CD4-positive, alpha-beta T cell treated with Interleukin-21 for 1 hour (primary cell): ENCODE measurements around the gene CHRNE.
"Not testable (repeated sequence)": the region's sequence is repeated elsewhere in the genome, so short reads cannot be mapped to it uniquely, and the experiment has no call there.

Experiments used
- DNase-seq: peaks from one replicate; pipeline ENCODE4 v3.0.0-alpha.2; 2020

The CHRNE gene

DNA sequence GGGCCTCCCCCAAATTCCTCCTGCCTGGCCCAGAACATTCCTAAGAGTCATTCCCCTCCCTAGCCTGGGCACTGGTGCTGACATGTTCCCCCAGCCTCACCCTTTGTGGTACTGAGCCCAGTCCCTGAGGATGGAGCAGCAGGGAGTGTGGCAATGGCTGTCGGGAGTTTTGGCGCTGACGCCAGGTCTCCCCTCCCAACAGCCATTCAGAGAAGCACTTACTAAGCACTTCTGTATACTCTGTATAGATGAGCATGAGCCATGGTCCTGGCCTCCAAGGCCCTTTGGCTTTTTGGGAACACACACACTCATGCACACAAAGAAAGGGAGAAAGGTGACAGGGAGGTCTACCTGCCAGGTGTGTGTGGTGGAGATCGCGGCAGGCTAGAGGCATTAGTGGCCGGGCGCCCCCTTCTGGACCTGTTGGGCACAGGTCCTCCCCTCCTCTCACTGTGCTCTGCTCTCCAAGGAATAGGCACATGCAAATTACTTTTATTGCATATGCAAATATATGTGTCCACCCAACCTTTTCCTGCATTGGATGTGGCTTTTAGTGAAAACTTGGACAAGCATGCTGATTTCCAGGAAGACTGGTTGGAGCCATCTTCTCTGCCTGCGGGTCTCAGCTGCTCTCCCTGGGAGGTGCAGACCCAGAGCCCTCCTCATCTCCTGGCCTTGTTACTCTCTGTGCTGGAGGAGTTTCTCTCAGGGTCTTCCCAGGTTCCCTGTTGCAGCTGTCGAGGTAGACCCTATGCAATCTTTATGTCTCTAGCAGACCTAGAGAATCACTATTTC, 20.9 kb downstream of the CHRNE start:
- peak; percentile 68 for DNase-seq

DNA sequence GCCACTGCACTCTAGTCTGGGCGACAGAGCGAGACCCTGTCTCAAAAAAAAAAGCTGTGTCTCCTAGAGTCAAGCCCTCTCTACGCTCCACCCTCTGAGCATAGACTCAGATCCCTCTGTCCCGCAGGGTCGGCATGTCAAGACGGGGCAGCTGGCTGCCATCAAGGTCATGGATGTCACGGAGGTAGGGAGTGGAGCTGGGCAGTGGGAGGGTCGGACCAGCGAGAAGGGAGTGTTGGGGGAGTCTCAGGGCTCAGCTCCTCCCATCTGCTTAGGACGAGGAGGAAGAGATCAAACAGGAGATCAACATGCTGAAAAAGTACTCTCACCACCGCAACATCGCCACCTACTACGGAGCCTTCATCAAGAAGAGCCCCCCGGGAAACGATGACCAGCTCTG, 22.0 kb downstream of the CHRNE start:
- DNase-seq: no peak

DNA sequence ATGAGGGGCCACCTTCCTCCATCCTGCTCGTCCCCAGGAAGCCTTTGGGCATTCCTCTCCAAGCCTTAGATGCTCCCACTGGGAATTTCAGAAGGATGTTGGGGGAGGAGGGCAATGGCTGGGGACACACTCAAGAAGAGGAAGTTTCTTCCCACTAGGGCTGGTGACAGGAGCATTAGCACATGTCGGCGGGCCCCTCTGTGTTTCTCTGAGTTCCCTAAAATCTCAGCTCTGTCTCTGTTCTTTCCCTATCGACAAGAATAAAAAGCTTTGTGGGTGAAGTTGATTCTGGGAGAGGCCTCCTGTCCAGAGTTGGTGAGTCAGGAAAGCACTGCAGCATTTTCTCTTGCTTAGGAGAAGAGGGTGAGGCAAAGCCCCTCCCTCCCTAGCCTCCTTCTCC, 23.3 kb downstream of the CHRNE start:
- no peak for DNase-seq

DNA sequence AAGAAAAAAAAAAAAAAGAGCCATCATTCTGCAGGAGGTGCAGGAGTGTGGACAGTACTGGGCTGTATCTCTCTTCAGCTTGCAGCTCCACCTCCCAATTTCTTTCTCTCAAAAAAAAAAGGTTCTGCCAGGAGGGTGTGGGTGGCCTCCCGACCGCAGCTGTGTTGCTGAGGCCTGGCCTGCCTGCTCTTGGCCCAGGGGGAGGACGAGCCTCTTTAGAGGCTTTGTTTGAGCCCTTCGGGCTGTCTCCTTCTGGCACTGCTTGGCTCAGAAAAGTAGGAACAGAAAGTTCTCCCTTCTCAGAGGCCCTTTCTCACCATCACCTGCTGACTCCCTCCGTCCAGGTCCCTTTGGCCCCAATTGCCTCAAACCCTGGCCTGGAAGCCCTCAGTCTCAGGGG, 25.8 kb downstream of the CHRNE start:
- DNase-seq: no peak

DNA sequence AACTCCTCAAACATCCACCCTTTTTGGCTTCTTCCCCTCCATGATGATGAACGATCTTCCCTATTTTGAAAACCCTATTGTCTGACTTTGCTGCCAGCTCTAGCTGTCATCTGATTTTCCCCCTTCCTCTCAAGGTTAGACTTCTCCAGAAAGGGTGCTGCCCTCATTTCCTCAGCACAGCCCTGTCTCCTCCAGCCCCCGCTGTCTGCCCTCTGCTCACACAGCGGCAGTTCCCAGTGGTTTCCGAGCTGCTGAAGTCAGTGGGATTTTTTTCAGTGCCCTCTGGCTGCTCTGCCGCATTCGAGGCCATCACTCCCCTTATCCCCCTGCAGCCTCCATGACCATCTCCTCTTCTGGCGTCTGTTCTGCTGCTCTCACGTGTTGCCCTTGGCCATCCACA, 30.1 kb downstream of the CHRNE start:
- no peak for DNase-seq

DNA sequence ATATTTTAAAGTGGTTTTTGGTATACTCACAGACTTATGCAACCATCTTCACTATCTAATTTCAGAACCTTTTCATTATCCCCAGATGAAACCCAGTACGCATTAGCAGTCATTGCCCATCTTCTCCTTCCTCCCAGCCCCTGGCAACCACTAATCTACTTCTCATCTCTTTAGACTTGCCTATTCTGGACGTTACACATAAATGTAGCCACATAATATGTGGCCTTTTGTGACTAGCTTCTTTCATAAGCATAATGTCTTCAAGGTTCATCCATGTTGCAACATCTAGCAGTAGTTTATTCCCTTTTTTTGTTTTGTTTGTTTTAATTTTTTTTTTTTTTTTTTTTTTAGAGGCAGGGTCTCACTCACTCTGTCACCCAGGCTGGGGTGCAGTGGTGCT, 32.0 kb downstream of the CHRNE start:
- no peak for DNase-seq

DNA sequence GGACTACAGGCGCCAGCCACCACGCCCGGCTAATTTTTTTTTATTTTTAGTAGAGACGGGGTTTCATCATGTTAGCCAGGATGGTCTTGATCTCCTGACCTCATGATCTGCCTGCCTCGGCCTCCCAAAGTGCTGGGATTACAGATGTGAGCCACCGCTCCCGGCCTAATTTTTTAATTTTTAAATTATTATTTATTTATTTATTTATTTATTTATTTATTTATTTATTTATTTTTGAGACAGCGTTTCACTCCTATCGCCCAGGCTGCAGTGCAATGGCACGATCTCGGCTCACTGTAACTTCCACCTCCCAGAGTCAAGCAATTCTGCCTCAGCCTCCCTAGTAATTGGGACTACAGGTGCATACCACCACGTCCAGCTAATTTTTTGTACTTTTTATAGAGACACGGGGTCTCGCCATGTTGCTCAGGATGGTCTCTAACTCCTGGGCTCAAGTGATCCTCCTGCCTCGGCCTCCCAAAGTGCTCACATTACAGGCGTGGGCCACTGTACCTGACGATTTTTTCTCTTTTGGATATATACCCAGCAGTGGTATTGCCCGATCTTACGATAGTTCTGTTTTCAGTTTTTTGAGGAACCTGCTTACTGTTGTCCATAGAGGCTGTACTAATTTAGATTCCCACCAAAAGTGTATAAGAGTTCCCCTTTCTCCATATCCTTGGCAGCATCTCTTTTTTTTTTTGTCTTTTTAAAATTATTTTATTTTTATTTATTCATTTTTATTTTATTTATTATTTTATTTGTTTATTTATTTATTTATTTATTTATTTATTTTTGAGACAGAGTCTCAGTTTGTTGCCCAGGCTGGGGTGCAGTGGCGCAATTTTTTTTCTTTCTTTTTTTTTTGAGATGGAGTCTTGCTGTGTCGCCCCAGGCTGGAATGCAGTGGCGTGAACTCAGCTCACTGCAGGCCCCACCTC, 33.6 kb downstream of the CHRNE start:
- DNase-seq: not testable (repeated sequence)

DNA sequence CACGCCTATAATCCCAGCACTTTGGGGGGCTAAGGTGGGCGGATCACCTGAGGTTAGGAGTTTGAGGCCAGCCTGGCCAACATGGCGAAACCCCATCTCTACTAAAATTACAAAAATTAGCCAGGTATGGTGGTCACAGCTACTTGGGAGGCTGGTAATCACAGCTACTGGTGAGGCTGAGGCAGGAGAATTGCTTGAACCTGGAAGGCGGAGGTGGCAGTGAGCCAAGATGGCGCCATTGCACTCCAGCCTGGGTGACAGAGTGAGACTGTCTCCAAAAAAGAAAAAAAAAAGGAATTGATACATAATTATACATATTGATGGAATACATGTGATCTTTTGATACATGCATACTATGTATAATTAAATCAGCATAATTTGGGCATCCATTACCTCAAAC, 35.4 kb downstream of the CHRNE start:
- DNase-seq: not testable (repeated sequence)

DNA sequence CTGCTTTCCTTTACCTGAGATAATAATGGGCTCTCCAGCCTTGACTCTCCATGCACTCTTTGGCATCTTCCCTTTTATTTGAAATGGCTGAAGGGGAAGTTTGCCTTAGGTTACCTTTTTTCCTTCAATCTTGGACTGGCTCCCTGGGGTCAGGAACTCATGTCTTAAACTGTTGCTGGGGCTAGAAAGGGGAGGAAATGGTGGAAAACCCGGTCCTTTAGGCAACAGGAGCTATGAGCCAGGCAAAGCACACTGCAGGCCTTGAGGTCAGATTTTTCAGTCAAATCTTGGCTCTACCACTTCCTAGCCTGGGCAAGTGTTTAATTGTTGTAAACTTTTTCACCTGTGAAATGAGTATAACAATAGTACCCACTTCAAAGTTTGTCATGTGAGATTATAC, 39.6 kb downstream of the CHRNE start:
- DNase-seq: no peak

DNA sequence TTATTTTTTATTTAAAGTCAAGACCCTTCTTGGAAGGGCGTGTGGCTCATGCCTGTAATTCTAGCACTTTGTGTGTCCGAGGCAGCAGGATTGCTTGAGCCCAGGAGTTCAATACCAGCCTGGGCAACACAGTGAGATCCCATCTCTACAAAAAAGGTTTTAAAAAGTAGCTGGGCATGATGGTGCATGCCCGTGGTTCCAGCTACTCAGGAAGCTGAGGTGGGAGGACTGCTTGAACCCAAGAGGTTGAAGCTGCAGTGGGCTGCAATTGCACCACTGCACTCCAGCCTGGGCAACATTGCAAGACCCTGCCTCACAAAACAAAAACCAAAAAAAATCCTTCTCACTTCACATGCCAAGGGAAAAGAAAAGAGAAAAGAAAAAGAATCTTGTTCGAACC, 40.2 kb downstream of the CHRNE start:
- DNase-seq: no peak

DNA sequence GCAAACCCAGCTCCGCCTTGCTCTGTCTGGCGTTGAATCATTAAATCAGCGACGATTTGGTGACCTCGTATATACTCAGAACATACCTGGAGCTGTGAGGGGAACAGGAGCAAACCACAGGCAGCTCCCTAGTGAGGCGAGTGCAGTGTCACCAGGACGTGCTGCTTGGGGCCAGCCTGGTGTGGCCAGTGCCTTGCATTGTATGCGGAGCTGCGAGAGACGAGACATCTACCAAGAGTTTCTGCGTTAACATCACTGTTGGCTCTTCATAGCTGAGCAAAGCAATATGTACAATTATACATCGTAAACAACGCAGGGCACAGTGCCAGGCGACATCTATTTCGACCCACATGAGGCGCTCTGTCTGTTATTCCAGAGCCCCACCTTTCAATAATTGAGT, 41.8 kb downstream of the CHRNE start:
- no peak for DNase-seq

DNA sequence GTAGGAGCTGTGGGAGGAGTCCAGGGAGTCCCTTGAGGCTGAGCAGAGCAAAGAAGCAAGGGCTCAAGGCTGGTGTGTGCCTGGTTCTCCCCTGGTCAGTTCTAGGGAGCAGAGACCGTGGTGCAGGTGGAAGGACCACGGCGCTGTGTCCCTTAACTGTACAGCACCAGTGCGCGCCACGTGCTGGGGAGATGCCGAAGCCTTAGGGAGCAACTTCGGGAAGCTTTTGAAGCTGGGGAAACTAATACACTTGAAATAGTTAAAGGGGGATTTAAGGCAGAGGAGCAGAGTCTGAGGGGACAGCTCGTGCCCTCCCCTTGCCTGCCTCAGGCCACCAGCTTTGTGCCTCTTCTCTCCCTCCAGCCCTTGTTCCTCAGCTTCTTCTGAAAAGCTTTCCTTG, 42.2 kb downstream of the CHRNE start:
- no peak for DNase-seq

DNA sequence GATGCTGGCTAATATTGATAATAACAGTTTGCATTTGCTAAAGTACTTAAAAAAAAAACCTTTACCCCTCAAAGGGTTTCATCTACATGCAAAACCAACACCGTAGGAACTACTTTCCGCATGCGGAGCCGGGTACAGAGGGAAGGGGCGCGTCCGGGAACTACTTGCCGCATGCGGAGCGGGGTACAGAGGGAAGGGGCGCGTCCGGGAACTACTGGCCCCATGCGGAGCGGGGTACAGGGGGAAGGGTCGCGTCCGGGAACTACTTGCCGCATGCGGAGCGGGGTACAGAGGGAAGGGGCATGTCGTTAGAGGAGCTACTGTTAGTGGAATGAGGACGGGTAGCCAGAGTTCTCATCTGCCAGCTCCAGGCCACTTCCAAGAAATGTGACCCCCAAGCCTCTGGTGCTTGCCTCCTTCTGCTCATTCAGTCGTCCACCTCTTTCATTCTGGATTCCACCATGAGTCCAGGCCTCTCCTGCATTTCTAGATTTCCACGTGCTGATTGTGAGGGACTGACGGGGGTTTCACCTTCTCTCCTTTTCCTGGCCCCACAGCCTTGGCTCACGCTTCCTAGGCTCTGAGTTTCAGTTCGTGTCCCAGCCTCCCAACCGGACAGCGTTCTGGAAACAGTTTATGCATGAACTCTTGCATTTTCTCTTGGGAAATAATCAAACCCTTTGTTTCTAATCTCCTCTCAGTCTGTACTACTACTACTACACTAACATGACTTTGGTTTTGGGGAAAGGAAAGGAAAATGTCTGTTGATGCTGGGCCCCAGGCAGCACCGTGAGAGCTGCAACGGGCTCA, 42.9 kb downstream of the CHRNE start:
- no peak for DNase-seq

DNA sequence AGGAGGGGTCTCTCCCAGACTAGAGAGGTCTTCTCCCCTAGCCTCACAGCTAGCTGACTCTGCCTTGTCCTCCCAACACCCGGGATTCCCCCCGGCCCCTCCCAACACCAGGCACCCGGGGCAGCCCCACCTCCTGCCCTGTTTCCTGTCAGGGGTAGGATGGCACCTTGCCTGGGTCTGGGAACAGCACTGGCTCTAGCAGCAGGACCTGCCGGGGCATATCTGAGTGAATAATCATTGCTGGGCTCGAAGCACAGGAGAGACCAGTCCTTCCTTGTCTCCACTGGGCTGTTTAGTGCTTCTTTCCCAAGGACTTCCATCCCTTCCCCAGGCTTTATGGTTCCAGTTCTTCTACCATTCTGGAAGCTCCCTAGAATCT, 44.0 kb downstream of the CHRNE start:
- DNase-seq: no peak

DNA sequence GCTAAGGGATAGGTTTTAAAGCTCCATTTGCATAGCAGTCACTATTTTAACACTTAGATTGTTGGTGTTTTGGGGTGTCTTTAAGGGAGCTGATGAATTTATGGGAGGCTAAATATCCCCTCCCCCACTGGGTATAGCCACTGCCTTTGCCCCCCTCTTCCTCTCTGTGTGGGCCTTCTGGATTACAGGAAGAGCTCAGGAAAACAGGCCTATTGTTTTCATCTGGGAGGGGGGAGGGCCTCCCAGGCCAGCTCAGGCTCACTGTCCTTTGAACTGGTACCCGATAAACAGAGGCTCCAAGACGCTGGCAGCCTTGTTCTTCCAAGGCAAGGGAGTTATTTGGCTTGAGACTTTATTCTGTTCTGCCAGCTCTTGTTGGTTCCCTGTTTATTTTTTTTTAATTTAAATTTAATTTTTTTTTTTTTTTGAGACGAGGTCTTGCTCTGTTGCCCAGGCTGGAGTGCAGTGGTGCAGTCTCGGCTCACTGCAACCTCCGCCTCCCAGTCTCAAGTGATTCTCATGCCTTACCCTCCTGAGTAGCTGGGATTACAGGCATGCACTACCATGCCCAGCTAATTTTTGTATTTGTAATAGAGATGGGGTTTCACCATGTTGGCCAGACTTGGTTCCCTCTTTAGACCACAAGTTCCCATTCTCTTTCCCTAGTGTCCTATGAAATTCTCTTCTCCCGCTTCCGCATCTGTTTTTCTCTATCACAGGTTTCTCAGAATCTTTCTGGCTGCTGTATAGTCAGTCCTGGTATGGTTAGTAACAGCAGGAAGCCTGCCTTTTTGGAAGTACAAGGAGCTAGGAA, 44.6 kb downstream of the CHRNE start:
- DNase-seq: no peak

DNA sequence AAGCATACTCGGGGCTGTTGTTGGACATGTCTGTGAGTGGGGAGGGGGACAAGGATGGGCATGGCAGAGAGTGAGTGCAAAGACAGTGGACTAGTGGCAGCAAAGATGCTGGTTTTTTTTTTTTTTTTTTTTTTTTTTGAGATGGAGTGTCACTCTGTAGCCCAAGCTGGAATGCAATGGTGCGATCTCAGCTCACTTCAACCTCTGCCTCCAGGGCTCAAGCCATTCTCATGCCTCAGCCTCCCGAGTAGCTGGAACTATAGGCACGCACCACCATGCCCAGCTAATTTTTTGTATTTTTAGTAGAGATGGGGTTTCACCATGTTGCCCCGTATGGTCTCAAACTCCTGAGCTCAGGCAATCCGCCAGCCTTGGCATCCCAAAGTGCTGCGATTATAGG, 45.6 kb downstream of the CHRNE start:
- not testable (repeated sequence) for DNase-seq

DNA sequence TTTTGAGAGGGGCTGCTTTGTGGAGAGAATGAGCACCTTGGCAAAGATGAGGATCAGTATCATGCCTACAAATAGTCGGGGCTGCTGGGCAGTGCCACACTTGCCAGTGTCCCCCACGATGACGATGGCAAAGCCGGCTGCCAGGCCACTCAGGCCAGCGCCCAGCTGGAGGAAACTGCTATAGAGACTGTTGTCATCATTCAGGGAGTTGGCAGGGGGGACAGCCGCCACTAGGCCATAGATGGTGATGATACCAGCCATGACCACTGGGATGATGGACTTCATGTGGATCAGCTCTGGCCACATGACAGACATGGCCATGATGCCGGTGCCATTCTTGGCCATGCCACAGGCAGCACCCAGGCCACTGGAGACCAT, 46.0 kb downstream of the CHRNE start:
- DNase-seq: no peak

DNA sequence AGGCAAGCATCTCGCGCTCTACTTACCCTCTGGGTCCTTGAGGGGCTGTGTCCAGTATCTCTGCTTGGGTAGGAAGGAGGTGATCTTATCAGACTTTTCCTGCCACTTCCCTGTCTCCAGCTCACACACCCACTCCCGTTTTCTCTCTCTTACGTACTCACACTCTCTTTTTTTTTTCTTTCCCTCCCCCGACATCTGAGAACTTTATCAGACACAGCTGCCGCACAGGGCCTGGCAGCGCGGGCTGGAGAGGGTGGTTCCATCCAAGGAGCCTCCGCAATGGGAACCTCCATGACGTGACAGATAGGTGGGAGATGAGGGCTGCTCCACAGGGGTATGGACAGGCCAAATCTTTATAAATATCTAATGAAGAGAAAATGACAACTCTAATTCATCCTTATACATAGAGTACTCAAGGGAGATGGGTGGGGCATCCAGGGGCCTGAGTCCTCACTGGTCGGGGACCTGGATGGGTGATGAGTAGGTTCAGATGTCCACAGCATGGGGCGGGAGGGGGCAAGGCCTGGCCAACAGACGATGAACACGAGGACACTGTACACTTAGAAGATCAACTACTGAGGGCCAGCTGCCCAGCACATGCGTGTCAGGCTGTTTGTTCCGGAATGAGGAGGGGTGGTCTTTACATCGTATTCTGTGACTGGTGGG, 46.5 kb downstream of the CHRNE start:
- no peak for DNase-seq

DNA sequence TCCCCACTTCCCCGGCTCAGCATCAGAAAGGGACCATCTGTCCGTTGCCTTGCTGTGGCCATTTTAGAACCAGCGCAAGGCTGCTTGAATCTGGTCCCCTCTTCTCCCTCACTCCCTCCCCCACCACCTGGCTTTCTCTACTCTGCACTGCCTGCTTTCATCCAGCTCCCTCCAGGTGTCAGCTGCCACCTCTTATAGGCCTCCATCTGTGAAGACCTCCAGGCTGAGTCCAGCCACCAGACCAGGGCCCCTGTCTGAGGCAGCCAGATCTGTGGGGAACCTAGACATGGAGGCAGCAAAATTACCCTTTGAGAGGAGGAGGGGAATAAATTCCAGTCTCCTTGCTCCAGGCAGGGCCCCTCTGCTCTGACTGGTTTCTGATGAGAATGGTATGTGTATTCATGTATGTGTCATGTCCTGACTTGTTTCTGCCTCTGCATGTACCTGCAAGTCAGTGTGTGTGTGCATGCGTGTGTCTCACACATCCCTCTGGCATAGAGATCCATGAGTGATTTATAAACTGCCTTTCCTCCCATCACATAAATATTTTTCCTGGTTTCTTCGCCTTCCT, 48.7 kb downstream of the CHRNE start:
- no peak for DNase-seq

DNA sequence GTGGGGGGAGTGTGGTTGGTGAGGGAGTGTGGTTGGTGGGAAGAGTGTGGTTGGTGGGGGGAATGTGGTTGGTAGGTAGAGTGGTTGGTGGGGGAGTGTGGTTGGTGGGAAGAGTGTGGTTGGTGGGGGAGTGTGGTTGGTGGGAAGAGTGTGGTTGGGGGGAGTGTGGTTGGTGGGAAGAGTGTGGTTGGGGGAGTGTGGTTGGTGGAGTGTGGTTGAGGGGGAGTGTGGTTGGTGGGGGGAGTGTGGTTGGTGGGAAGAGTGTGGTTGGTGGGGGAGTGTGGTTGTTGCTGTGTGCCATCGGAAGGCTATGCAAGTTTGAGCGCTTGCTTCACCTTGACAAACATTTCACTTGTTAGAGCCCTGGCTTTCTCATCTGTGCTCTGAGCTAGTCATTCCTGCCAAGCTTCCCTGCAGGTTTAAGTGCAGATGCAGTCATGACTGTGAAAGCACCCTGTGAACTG, 49.7 kb downstream of the CHRNE start:
- peak; percentile 53 for DNase-seq

DNA sequence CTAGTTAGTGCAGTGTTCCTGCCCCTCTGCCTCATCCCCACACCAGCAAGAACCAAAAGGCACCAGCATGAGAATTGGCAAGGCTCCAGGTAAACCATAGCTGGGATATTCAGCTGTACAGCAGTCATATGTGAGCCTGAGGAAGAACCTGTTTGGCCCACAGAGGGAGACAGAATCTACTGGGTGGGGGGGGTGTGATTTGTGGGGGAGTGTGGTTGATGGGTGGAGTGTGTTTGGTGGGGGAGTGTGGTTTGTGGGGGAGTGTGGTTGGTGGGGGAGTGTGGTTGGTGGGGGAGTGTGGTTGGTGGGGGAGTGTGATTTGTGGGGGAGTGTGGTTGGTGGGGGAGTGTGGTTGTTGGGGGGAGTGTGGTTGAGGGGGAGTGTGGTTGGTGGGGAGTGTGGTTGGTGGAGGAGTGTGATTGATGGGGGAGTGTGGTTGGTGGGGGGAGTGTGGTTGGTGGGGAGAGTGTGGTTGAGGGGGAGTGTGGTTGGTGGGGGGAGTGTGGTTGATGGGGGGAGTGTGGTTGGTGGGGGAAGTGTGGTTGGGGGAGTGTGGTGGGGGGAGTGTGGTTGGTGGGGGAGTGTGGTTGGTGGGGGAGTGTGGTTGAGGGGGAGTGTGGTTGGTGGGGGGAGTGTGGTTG, 50.2 kb downstream of the CHRNE start:
- peak; percentile 53 for DNase-seq
